Omental fat pad (tissue), 4 donors: Measurements from ENCODE around the gene LIG4. TPM values are rescaled to one million over a fixed set of nuclear protein-coding genes. Genes with fewer than 3 reads are reported as not detected.

Source experiments
- ATAC-seq: fragments of 150-250 bp; one replicate; pipeline ENCODE4 v1.9.1; 2016; ENCODE audit warnings: mild to moderate bottlenecking, moderate library complexity; ENCODE audit not compliant: low FRiP score
- DNase-seq: peaks from one replicate; pipeline ENCODE4 v3.0.0-alpha.2; 2019; ENCODE audit warnings: low spot score
- total RNA-seq, 4 donors: library from RNA; depleted of rRNA; stranded (reverse); fragments of >200 nt; gene quantifications; one replicate each; pipeline ENCODE4 v1.1.0, GENCODE V29; 2016
- TF ChIP-seq, protein P1 (sequence below), 3 donors: fragments of 450-650 bp; IDR thresholded peaks; one replicate each; pipeline ENCODE4 v1.5.1; 2016 to 2017; ENCODE audit warnings: antibody characterized with exemption in 3 of 3, mild to moderate bottlenecking in 3 of 3, moderate library complexity in 2 of 3

LIG4 gene
- total RNA-seq, 4 donors from 2014 or later = 8.0 to 11.2 (median 9.2) TPM

DNA sequence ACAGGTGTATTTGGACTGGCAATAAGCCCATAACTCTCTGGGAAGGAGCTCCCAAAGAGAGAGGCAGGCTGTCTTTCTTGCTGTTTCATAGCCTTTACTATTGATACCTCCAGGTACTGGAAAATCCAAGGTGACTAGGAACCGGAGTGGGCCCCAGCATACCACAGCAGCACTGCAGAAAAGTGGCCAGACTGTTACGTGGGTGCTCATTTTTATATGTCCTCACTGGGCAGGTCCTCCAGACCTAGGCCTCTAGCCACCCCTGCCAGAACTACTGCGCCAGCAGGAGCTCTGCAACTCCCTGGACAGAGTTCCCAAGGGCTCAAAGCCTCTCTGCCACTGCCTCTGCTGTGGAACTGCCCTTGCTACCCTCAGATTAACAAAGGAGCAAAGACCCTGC is 46.4 kb downstream of the LIG4 start:
- DNase-seq (no peak), ATAC-seq (no peak)
- TF ChIP-seq, protein P1, sequence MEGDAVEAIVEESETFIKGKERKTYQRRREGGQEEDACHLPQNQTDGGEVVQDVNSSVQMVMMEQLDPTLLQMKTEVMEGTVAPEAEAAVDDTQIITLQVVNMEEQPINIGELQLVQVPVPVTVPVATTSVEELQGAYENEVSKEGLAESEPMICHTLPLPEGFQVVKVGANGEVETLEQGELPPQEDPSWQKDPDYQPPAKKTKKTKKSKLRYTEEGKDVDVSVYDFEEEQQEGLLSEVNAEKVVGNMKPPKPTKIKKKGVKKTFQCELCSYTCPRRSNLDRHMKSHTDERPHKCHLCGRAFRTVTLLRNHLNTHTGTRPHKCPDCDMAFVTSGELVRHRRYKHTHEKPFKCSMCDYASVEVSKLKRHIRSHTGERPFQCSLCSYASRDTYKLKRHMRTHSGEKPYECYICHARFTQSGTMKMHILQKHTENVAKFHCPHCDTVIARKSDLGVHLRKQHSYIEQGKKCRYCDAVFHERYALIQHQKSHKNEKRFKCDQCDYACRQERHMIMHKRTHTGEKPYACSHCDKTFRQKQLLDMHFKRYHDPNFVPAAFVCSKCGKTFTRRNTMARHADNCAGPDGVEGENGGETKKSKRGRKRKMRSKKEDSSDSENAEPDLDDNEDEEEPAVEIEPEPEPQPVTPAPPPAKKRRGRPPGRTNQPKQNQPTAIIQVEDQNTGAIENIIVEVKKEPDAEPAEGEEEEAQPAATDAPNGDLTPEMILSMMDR (IDR thresholded peaks at IDR 0.05) = no peak

DNA sequence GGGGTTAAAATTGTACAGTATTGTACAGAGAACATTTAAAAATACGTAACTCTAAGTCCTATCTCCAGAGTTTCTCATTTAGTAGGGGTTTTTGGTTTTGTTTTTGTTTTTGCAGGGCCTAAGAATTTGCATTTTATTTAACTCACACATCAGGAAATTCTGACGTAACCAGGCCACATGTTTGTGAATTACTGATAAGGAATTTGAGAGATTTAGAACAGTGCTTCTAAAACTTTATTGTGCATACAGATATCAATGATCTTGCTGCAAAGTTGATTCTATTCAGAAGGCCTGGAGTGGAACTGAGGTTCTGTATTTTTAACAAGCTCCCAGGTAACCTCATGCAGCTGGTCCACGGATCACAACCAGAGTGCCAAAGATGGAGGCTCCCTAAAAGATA is 49.3 kb downstream of the LIG4 start:
- TF ChIP-seq, protein P1 (IDR thresholded peaks at IDR 0.05) = no peak
- ATAC-seq = no peak
- no peak for DNase-seq

DNA sequence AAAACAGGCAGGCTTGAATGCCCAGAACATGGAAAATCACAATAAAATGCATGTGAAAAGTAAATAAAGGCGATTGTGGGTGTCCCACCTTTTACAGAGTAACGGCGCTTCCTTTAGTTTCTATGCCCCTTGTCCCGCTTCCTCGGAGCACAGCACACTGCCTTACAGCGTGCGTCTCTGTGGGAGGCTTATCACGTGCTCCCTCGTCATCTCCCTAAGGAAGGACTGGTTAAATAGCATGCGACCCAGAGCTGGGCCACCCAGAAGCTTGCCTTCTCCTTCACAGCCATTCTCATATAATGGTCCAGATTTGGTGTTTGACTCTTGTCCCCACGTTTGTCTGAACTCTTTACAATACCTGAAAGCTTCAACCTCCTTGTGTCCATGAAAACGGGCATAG is 56.6 kb downstream of the LIG4 start:
- ATAC-seq (no peak), DNase-seq (no peak)
- TF ChIP-seq, protein P1 (IDR thresholded peaks at IDR 0.05) = no peak

Other genes starting within 250 kb of the LIG4 start
- 10 to 100 TPM in 2 of 4 donors, 1 to 10 TPM in 2; 9.0 to 15.3 (median 11.3) TPM for gene ABHD13, start 2.9 kb upstream of the LIG4 start, total RNA-seq
- gene TNFSF13B, start 54.2 kb upstream of the LIG4 start, total RNA-seq = 10 to 100 TPM in 1 of 4 donors, 1 to 10 TPM in 3; 4.7 to 15.6 (median 6.6) TPM